Measurements from ENCODE around the gene TRIO.

- TF ChIP-seq POLR2A (IDR thresholded peaks at IDR 0.05; ENCODE audit: low read depth, low read length) (no peak), EZH2 (IDR thresholded peaks at IDR 0.05; ENCODE audit: borderline replicate concordance, low read depth, low read length, severe bottlenecking) (no peak), CTCF (IDR thresholded peaks at IDR 0.05; ENCODE audit: extremely low read depth in 1 of 2, insufficient read depth in 1 of 2, low read depth in 1 of 2, low read length in 2 of 2) (no peak), MYC (IDR thresholded peaks at IDR 0.05; ENCODE audit: low read depth, low read length) (no peak)
- TF ChIP-seq, protein P1, sequence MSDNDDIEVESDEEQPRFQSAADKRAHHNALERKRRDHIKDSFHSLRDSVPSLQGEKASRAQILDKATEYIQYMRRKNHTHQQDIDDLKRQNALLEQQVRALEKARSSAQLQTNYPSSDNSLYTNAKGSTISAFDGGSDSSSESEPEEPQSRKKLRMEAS (IDR thresholded peaks at IDR 0.05; ENCODE audit: insufficient read depth, insufficient read length), result no peak
Observed at GRCh38 chr5:14155075-14155474, 11.9 kb downstream of the TRIO start.
